C1 segment of cervical spinal cord (tissue), 14 donors: ENCODE measurements around the gene ADSS1.

Experiments
- DNase-seq, 14 donors: peaks; one replicate each; lab custom pipeline; 2025; lab: John Stamatoyannopoulos, UW

ADSS1 gene

DNA sequence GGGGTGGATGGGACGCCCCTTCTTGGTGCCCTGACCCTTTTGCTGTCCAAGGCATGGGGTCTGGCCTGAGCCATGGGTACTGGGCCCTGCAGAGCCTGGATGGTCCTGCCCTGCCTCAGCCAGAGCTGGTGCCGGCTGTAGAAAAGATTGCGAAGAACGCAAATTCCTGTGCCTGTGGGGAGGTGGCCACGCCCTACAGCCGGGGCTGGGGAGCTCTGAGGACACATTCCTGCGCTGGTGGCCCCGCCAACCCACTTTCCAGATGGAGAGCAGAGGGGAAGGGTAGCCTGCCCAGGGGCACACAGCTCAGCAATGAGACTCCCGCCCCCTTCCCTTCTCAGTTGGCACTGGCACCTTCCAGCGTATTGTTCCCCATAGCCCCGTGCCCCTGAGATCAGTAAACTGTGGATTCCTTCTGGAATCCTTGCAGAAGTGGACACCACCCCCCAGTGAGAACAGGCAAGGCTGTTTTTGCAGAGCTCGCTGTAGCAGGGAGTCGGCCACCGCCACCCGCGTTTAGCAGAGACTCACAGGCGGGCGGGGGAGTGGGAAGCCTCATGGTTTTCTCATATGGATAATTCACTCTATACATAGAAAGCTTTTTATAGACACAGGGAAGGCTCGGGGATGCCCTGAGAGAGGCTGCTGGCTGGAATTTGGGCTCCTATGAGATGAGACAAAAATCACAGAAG is 26.0 kb upstream of the ADSS1 start:
- peak in 2 of 14 donors; percentile 20 to 40 for DNase-seq

DNA sequence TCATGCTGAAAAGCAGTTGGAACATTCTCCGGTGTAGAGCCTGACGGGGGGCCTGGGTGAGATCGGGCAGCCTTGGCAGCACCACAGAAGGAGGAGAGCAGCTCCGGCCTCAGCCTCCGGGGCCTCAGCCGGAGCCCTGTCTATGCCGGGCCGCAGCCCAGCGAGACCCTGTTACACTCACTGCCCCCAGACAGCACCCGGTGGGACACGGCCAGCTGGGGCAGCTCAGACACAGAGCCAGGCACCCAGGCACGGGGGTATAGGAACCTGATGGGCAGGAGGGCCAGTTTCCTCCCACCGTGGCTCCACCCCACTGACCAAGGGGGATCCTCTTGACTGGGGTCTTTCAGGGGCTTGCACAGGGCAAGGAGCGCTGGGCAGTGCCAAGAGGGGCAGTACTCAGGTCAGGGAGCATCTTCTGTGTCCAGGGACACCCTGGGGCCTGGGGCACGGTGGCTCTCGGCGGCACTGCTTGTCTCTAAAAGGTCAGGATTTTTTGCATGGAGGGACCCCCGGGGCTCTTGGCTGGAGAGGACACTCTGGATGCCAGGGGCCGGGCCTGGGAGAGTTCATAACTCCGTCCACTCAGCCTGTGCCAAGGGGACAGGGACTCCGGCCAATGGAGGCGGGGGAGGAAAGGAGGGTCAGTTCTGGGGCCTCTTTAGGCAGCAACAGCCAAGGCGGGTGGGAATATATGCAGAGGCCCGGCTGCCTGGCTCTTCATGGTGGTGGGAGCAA is 25.2 kb upstream of the ADSS1 start:
- DNase-seq = peak in 3 of 14 donors; percentile 27 to 49 (median 34)

DNA sequence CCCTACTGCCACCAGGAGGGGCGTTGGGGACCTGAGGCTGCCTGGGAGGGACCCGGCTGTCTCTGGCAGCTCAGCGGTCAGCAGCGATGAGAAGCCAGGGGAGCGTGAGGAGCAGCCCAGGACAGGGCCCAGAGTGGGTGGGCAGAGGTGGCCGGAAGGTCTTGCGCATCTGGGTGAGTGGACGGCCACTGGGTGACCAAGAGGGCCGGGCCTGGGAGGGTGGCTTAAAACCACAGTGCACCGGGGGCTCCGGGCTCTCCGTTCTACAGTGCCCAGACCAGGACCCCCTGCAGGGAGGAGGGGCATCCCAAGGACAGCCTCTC is 24.6 kb upstream of the ADSS1 start:
- DNase-seq = no peak

DNA sequence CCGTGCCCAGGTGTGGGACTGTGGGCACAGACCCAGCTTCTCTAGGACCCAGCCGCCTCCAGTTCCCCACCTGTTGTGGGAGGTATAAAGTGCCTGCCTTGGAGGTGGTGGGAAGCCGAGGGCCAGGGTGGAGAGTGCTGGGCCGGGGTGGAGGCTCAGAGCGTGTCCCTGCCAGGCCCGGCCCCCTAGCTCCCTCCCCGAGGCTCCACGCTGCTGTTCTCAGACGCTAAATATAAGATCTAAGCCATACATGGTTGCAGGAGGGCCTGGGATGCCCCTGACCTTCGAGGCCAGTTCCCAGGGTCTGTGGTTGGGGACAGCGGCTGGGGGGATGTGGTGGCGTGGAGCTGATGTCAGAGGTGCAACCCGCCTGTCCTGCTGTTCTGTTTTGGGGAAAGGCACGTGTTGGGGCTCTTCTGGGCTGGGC is 23.8 kb upstream of the ADSS1 start:
- DNase-seq = no peak

DNA sequence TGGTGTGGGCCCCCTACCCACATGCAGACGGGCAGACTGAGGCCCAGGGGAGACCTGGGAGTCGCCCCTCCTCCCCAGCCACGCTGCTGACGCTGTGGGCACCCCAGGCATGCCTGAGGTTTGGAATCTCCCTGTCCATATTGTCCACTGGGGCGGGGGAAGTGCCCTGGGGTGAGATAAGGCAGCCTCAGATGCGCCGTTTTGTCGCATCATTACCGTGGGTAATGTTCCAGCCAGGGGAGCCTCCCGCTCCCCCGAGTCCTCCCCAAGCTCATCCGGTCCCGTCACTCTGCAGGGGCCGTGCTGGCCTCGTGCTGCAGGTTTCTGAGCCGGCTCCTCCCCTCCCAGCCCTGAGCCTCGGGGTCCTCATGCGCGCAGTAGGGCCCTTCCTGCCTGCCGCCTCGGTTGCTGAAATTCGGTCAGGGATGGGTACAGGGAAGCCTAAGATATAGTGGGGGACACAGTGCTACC is 23.2 kb upstream of the ADSS1 start:
- no peak for DNase-seq

DNA sequence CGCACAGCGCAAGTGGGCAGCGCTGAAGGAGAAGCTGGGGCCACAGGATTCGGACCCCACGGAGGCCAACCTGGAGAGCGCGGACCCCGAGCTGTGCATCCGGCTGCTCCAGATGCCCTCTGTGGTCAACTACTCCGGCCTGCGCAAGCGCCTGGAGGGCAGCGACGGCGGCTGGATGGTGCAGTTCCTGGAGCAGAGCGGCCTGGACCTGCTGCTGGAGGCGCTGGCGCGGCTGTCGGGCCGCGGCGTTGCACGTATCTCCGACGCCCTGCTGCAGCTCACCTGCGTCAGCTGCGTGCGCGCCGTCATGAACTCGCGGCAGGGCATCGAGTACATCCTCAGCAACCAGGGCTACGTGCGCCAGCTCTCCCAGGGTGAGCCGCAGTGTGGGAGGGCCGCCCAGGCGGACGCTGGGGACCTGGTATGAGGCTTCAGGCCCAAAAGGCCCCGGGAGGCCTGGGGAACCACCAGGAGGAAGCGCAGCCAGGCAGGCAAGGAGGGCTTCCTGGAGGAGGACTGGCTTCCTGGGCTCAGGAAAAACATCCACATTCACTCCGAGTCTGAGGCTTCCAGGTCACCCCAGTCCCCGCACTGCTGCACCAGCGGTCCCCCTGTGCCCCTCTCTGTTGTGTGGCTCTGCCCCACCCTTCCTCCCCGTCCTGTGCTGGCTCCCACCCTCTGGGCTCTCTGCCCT is 22.5 kb upstream of the ADSS1 start:
- DNase-seq = no peak

DNA sequence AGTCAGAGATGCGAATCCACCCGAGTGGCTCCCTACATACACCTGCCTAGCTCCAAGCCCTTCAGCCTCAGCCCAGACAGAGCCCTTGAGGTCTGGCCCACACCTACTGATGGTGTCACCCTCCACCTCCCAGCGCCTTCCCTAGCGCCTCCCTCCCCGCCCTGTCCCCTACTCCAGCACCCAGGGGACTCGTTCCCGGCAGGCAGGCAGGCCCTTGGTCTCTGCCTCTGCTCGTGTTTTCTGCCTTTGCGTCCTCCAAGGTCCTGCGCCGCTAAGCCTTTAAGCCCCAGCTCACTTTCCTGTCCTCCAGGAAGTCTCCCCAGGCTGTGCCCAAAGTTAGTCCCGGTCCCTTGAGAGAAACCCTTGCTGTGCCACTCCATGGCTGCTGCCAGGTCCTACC is 21.9 kb upstream of the ADSS1 start:
- DNase-seq = no peak

DNA sequence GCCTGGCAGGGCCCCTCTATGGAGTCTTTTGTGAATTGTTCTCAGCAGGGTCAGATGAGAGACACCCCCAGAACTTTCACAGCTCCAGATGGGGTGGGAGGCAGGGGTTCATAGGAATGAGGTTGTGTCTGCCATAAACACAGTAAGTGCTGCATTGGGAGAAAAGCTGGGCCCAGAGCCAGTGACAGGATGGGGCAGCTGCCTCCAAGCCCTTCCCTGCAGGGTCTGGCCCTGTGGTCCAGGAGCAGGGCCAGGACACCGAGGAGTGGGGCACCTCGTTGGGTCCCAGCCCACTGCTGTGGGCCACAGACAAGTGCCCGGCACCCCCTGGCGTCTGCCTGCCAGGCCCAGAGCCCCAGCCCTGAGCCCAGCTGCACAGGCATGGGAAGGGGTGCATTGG is 21.4 kb upstream of the ADSS1 start:
- DNase-seq = peak in 5 of 14 donors; percentile 15 to 46 (median 40)

DNA sequence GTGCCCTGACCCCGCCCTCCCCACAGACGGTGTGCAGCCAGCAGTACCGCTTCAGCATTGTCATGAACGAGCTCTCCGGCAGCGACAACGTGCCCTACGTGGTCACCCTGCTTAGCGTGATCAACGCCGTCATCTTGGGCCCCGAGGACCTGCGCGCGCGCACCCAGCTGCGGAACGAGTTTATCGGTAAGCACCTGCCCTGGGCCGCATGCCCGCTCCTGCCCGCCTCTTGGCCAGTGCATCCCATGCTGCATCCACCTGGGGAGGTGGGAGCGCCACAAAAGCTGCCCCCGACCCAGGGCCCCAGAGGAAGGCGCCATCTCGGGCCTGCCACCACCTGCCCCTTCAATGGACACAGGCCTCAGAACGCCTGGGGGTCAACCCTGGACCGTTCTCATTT is 20.8 kb upstream of the ADSS1 start:
- DNase-seq = no peak

DNA sequence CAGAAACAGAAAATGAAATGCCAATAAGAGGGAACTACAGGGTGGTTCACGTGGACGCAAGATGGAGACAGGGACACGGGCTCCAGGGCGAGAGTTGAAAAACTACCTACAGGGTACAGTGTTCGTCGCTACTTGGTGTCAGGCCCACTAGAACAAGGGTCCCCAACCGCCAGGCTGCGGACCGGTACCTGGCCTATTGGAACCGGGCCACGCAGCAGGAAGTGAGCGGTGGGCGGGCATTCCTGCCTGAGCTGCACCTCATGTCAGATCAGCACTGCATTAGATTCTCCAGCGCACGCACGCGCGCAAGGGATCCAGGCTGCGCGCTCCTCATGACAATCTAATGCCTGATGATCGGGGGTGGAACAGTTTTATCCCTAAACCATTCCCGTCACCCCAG is 19.8 kb upstream of the ADSS1 start:
- DNase-seq = no peak

DNA sequence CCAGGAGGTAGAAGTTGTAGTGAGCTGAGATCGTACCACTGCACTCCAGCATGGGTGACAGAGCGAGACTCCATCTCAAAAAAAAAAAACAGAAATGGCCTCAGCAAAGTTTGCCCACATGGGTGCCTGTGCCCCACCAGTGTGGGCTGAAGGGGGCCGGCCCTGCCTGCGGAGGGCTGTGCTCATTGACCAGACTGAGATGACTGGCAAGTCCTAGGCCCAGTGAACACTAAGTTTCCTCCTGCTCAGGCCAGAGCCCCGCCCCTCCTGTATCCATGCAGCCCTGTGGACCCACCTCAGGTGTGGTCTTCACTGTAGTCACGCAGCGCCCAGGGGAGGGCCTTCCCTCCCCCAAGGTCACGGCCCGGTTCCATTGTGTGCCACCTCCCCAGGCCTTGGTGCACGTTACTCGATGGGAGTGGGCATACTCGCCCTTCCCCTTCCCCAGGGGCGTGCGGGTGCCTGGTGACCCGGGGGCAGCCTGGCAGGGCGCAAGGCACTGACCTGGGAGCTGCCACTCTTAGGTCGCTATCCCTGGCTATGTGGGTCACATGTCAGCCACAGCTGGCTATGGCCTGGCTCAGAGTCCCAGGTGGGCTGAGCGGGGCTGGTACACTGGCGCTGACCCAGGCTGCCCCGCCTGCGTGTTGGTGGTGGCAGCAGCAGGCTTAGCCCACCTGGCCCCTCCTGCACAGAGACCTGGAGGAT is 18.5 kb upstream of the ADSS1 start:
- DNase-seq = no peak

DNA sequence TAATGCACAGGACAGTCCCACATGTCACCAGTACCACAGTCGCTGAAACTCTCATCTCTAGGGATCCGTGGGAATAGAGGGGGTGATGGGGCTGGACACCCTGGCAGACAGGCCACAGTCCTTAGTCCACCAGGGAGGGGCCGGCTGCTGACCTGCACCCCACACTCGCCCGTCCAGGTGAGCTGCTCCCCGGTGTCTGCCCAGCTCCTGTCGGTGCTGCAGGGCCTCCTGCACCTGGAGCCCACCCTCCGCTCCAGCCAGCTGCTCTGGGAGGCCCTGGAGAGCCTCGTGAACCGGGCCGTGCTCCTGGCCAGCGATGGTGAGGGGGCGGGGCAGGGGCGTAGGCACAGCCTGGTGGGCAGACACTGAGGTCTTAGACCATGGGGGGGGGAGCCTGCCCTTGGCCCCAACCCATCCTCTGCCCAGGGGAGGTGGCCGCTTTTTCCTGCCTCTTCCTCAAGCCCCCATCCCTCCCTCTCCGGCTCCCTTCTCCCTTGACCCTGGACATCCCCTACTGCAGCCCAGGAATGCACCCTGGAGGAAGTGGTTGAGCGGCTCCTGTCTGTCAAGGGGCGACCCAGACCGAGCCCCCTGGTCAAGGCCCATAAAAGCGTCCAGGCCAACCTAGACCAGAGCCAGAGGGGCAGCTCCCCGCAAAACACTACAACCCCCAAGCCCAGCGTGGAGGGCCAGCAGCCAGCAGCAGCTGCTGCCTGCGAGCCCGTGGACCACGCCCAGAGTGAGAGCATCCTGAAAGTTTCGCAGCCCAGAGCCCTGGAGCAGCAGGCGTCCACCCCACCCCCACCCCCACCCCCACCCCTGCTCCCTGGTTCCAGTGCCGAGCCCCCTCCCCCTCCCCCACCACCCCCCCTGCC is 17.1 kb upstream of the ADSS1 start:
- no peak for DNase-seq

DNA sequence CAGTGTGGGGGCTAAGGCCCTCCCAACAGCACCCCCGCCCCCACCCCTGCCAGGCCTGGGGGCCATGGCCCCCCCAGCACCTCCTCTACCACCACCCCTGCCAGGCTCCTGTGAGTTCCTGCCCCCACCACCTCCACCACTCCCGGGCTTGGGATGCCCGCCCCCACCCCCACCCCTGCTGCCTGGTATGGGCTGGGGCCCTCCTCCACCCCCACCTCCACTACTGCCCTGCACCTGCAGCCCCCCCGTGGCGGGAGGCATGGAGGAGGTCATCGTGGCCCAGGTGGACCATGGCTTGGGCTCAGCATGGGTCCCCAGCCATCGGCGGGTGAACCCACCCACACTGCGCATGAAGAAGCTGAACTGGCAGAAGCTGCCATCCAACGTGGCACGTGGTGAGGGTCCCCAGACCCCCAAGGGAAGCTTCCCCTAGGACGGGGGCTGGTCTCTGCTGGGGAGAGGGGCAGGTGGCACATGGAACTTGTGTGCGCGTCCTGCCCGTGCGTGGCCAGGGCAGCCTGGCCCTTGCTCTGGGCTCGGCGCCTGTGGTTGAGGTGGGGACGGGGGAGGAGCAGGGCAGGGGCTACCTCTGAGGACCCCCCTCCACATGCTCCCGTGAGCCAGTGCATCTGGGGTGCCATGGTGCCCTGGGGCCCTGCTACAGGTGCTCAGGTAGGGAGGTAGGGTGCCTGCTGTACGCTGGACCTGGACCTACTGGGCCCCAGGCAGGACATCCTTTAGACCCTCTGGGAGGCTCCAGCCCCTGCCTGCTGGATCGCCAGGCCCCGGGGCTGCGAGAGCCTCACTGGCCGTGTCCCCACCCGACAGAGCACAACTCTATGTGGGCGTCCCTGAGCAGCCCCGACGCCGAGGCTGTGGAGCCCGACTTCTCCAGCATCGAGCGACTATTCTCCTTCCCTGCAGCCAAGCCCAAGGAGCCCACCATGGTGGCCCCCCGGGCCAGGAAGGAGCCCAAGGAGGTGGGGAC is 16.1 kb upstream of the ADSS1 start:
- DNase-seq = no peak

DNA sequence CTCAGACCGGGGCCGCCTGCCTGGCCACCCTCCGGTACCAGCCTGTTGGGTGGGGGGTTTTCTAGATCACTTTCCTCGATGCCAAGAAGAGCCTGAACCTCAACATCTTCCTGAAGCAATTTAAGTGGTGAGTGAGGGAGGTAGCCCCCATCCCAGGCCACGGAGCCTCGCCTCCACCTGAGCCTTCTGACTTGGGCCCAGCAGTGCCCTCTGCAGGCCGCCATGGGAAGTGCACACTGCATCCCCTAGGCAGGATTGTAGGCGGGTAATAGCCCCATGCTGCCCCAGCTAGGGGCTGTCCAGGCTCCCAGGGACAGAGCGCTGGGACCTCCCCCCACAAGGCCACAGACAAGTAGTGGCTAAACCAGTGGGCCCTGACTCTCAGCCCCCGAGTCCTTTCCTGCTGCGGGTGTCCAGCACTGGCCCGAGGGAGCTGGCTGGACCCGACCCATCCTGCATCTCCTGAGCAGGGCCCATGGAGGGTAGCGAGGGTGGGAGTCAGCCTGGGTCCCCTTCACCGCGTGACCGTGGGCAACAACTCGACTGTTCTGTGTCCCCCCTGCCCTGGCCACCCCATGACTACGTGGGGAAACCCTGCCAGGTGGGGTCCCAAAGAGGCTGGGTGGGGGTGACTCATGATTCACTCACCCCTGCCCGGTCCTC is 15.3 kb upstream of the ADSS1 start:
- peak in 5 of 14 donors; percentile 20 to 63 (median 49) for DNase-seq

DNA sequence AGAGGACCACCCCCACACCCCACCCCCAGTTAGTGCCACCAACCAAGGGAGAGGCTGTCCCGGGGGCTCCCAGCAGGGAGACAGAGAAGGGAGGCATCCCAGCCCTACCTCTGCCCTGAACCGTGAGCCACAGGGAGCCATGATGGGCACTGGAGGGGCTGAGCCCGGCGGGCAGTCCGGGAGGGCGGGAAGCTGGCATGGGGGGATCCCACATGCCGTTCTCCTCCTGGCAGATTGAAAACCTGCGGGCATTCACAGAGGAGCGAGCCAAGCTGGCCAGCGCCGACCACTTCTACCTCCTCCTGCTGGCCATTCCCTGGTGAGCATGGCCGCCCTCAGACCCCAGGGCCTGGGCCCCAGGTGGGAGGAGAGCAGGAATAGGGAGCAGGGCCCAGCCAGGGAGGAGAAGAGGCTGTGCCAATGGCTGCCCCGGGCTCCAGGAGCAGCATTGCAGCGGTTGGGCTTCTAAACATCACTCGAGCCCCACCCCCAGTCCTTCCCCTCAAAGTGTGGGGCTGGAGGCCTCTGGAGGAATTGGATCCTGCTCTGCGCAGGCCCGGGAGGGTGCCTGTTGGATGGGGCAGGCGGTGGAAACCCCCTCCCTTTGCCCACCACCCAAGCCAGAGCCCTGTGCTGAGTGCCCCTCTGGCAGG is 14.5 kb upstream of the ADSS1 start:
- no peak for DNase-seq

DNA sequence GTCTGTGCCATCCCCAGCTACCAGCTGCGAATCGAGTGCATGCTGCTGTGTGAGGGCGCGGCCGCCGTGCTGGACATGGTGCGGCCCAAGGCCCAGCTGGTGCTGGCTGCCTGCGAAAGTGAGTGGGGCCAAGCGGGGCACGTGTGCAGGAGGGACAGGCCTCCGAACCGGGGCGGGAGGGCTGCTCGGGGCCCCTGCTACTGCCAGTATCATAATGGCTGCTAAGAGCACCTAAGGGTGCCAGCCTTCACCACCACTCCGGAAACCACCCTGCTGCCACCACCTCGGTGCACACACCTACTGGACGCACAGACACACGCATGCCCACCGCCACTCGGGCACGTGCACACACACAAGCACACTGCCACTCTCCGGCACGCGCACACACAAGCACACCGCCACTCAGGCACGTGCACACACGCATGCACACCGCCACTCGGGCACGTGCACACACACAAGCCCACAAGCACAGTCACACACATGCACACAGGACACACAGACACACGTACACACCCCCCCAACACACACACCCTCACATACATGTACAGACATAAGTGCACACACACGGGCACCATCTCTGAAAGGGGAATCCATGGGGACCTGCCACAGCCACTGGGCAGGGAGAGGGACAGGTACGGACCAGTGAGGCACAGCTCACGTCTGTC is 13.8 kb upstream of the ADSS1 start:
- DNase-seq = no peak

DNA sequence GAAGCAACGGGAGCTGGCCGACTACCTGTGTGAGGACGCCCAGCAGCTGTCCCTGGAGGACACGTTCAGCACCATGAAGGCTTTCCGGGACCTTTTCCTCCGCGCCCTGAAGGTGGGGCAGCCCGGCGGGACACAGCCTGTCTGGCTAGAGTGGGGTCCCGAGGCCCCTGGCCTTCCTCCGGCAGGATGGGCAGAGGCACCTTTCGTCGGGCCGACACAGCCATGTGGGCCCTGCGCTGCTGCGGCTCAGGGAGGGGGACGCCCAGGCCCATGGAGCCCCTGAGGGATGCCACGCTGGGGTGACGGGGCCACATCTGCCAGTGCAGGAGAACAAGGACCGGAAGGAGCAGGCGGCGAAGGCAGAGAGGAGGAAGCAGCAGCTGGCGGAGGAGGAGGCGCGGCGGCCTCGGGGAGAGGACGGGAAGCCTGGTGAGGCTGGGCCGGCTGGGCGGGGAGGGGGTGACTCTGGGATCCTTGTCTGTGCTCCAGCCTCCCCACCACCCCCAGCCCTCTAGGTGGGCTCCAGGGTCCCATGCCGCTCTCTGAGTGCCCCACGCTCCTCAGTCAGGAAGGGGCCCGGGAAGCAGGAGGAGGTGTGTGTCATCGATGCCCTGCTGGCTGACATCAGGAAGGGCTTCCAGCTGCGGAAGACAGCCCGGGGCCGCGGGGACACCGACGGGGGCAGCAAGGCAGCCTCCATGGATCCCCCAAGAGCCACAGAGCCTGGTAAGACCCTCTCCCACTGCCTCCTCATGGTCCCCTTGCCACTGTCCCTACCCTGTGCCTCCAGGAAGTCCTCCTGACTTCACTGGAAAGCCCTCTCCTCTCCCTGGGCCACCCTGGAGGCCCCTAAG is 10.9 kb upstream of the ADSS1 start:
- DNase-seq = no peak
